Neutrophil (primary cell): ENCODE results near the gene PHOX2B.
"Not testable (repeated sequence)": the region's sequence is repeated elsewhere in the genome, so short reads cannot be mapped to it uniquely, and the experiment has no call there.

Experiments used
- H3K27ac ChIP-seq: fragments of 200-600 bp; sonication (generic); 2 replicates; pipeline ENCODE4 v1.5.1; 2016; ENCODE audit warnings: mild to moderate bottlenecking, moderate library complexity
- H3K27me3 ChIP-seq: fragments of 200-600 bp; sonication (generic); 2 replicates; pipeline ENCODE4 v1.6.0; 2016; ENCODE audit warnings: mild to moderate bottlenecking
- H3K36me3 ChIP-seq: fragments of 200-600 bp; sonication (generic); 2 replicates; pipeline ENCODE4 v1.5.1; 2017
- H3K4me1 ChIP-seq, 2 experiments: fragments of 200-600 bp in 1 of 2; sonication (generic) in 1 of 2; 1 replicate in 1 of 2; 2 replicates in 1 of 2; pipeline versions ENCODE4 v1.5.1 to v1.6.1; 2013 to 2016; ENCODE audit warnings: low read depth in 1 of 2, low read length in 1 of 2, mild to moderate bottlenecking in 1 of 2, moderate library complexity in 1 of 2; ENCODE audit not compliant: control insufficient read depth in 1 of 2, insufficient read depth in 1 of 2
- H3K4me3 ChIP-seq, 2 experiments: fragments of 200-600 bp in 1 of 2; sonication (generic) in 1 of 2; 1 replicate in 1 of 2; 2 replicates in 1 of 2; pipeline ENCODE4 v1.5.1; 2013 to 2016; ENCODE audit warnings: low read depth in 1 of 2, low read length in 1 of 2, mild to moderate bottlenecking in 1 of 2, moderate library complexity in 1 of 2
- H3K9me3 ChIP-seq: fragments of 200-600 bp; sonication (generic); 2 replicates; pipeline ENCODE4 v1.5.1; 2016
- CTCF ChIP-seq: fragments of 200-600 bp; sonication (generic); IDR thresholded peaks from 2 replicates; pipeline ENCODE4 v1.5.1; 2016; ENCODE audit warnings: antibody characterized with exemption

PHOX2B gene

GRCh38 chr4:41741354-41741753, 7.2 kb downstream of the PHOX2B start:
- H3K27me3 ChIP-seq = peaks cover 79% of the 10 kb centered on the region
- no peak overlapping the region for H3K27ac ChIP-seq
- H3K9me3 ChIP-seq = no peaks in the 10 kb centered on the region
- no peaks in the 10 kb centered on the region for H3K36me3 ChIP-seq
- H3K4me1 ChIP-seq = no peaks in the 10 kb centered on the region
- no peak for TF ChIP-seq CTCF
- H3K4me3 ChIP-seq = no peak overlapping the region

- not testable (repeated sequence) for H3K4me3 ChIP-seq, H3K27ac ChIP-seq, H3K36me3 ChIP-seq, H3K9me3 ChIP-seq, H3K4me1 ChIP-seq
- H3K27me3 ChIP-seq = peaks cover 63% of the 10 kb centered on the region
Observed at GRCh38 chr4:41737491-41737890, 11.0 kb downstream of the PHOX2B start.

GRCh38 chr4:41734371-41734770, 14.2 kb downstream of the PHOX2B start:
- Histone ChIP-seq H3K36me3 (no peaks in the 10 kb centered on the region), H3K27ac (no peak overlapping the region), H3K9me3 (no peaks in the 10 kb centered on the region), H3K4me1 (no peaks in the 10 kb centered on the region), H3K4me3 (no peak overlapping the region), H3K27me3 (peaks cover 62% of the 10 kb centered on the region)
- no peak for TF ChIP-seq CTCF

GRCh38 chr4:41731569-41732126, 16.9 kb downstream of the PHOX2B start:
- H3K9me3 ChIP-seq = no peaks in the 10 kb centered on the region
- no peak overlapping the region for H3K27ac ChIP-seq
- no peak for TF ChIP-seq CTCF
- H3K4me1 ChIP-seq = no peaks in the 10 kb centered on the region
- H3K4me3 ChIP-seq = no peak overlapping the region
- no peaks in the 10 kb centered on the region for H3K36me3 ChIP-seq
- peaks cover 73% of the 10 kb centered on the region for H3K27me3 ChIP-seq

GRCh38 chr4:41728573-41728913, 20.0 kb downstream of the PHOX2B start:
- Histone ChIP-seq H3K27ac (no peak overlapping the region), H3K4me3 (no peak overlapping the region), H3K4me1 (no peaks in the 10 kb centered on the region), H3K9me3 (no peaks in the 10 kb centered on the region), H3K36me3 (no peaks in the 10 kb centered on the region), H3K27me3 (peaks cover 57% of the 10 kb centered on the region)
- no peak for TF ChIP-seq CTCF

GRCh38 chr4:41727861-41728572, 20.5 kb downstream of the PHOX2B start:
- H3K27me3 ChIP-seq = peaks cover 55% of the 10 kb centered on the region

More at GRCh38 chr4:41727861-41728572, 20.5 kb downstream of the PHOX2B start:
- H3K36me3 ChIP-seq = no peaks in the 10 kb centered on the region
- H3K9me3 ChIP-seq = no peaks in the 10 kb centered on the region
- H3K4me1 ChIP-seq = no peaks in the 10 kb centered on the region
- no peak overlapping the region for H3K4me3 ChIP-seq
- TF ChIP-seq CTCF = no peak
- H3K27ac ChIP-seq = no peak overlapping the region
